Liver (tissue), 9 donors: ENCODE data around the gene USH2A. TPM values are rescaled to one million over a fixed set of nuclear protein-coding genes. Genes with fewer than 3 reads are reported as not detected.

Source experiments
- DNase-seq: peaks from one replicate; pipeline ENCODE4 v3.0.0-alpha.2; 2017; ENCODE audit warnings: low spot score
- H3K27ac ChIP-seq, 2 donors: one replicate each; pipeline ENCODE4 v1.7.0; 2013; ENCODE audit warnings: inconsistent platforms in 2 of 2, low read length in 2 of 2, control low read depth in 1 of 2, low read depth in 1 of 2, mild to moderate bottlenecking in 1 of 2
- H3K27me3 ChIP-seq, 4 donors: one replicate each; pipeline versions ENCODE4 v1.6.1 to v1.7.0; 2013; ENCODE audit warnings: low read length in 3 of 4, inconsistent platforms in 1 of 4, mild to moderate bottlenecking in 1 of 4, moderate library complexity in 1 of 4; ENCODE audit not compliant: control insufficient read depth in 4 of 4, insufficient read depth in 4 of 4
- H3K36me3 ChIP-seq, 4 donors: one replicate each; pipeline versions ENCODE4 v1.6.1 to v1.7.0; 2013; ENCODE audit warnings: low read length in 3 of 4, mild to moderate bottlenecking in 3 of 4, low read depth in 1 of 4, moderate library complexity in 1 of 4; ENCODE audit not compliant: control insufficient read depth in 4 of 4, insufficient read depth in 3 of 4
- H3K4me1 ChIP-seq, 4 donors: one replicate each; pipeline versions ENCODE4 v1.6.1 to v1.7.0; 2013; ENCODE audit warnings: low read length in 3 of 4, mild to moderate bottlenecking in 3 of 4, moderate library complexity in 1 of 4; ENCODE audit not compliant: control insufficient read depth in 4 of 4, insufficient read depth in 4 of 4
- H3K4me3 ChIP-seq, 3 donors: one replicate each; pipeline versions ENCODE4 v1.6.1 to v1.7.0; 2013; ENCODE audit warnings: low read length in 3 of 3, control low read depth in 1 of 3, low read depth in 1 of 3, mild to moderate bottlenecking in 1 of 3
- H3K9ac ChIP-seq, 2 donors: one replicate each; pipeline ENCODE4 v1.7.0; 2013; ENCODE audit warnings: low read length in 2 of 2, mild to moderate bottlenecking in 2 of 2, moderate library complexity in 2 of 2, control low read depth in 1 of 2, low read depth in 1 of 2
- H3K9me3 ChIP-seq, 4 donors: one replicate each; pipeline versions ENCODE4 v1.6.1 to v1.7.0; 2013; ENCODE audit warnings: low read length in 3 of 4; ENCODE audit not compliant: control insufficient read depth in 4 of 4
- ATF3 ChIP-seq: IDR thresholded peaks from 2 replicates; pipeline ENCODE4 v1.6.1; 2016; ENCODE audit warnings: antibody characterized with exemption
- FOXA1 ChIP-seq: IDR thresholded peaks from 2 replicates; pipeline ENCODE4 v1.6.1; 2016; ENCODE audit warnings: antibody characterized with exemption
- GABPA ChIP-seq, 2 donors: IDR thresholded peaks in 1 of 2; conservative IDR thresholded peaks in 1 of 2; 2 replicates each; pipeline ENCODE4 v1.6.1; 2016; ENCODE audit warnings: antibody characterized with exemption in 2 of 2, mild to moderate bottlenecking in 1 of 2, moderate library complexity in 1 of 2
- HNF4A ChIP-seq, 2 donors: conservative IDR thresholded peaks; 2 replicates each; pipeline ENCODE4 v1.6.1; 2016; ENCODE audit warnings: antibody characterized with exemption in 2 of 2, mild to moderate bottlenecking in 2 of 2
- HNF4G ChIP-seq: IDR thresholded peaks from 2 replicates; pipeline ENCODE4 v1.6.1; 2016; ENCODE audit warnings: antibody characterized with exemption
- JUND ChIP-seq, 2 donors: IDR thresholded peaks; 2 replicates each; pipeline ENCODE4 v1.6.1; 2016; ENCODE audit warnings: antibody characterized with exemption in 2 of 2
- NR2F2 ChIP-seq: IDR thresholded peaks from 2 replicates; pipeline ENCODE4 v1.6.1; 2016; ENCODE audit warnings: antibody characterized with exemption
- RAD21 ChIP-seq, 2 donors: IDR thresholded peaks; 2 replicates each; pipeline ENCODE4 v1.6.1; 2016; ENCODE audit warnings: antibody characterized with exemption in 2 of 2, mild to moderate bottlenecking in 2 of 2
- RXRA ChIP-seq, 2 donors: IDR thresholded peaks; 2 replicates each; pipeline ENCODE4 v1.6.1; 2017 to 2018; ENCODE audit warnings: antibody characterized with exemption in 2 of 2, mild to moderate bottlenecking in 1 of 2
- SP1 ChIP-seq: IDR thresholded peaks from 2 replicates; pipeline ENCODE4 v1.6.1; 2018; ENCODE audit warnings: antibody characterized with exemption, mild to moderate bottlenecking
- YY1 ChIP-seq: IDR thresholded peaks from 2 replicates; pipeline ENCODE4 v1.6.1; 2016; ENCODE audit warnings: antibody characterized with exemption, mild to moderate bottlenecking
- ZBTB33 ChIP-seq: IDR thresholded peaks from 2 replicates; pipeline ENCODE4 v1.6.1; 2016; ENCODE audit warnings: antibody characterized with exemption
- polyA plus RNA-seq, 2 donors: library from polyadenylated mRNA; stranded (reverse) in 1 of 2; unstranded in 1 of 2; fragments of 200-250 nt in 1 of 2; fragments of >200 nt in 1 of 2; fragmentation: Nextera tagmentation in 1 of 2; extraction: Ambion mirVana in 1 of 2; gene quantifications; one replicate each; pipeline versions ENCODE4 v1.2.1 to v1.2.3, GENCODE V29; 2013 to 2015
- total RNA-seq, 2 donors: library from RNA; depleted of rRNA; stranded (reverse); fragments of >200 nt; gene quantifications; one replicate each; pipeline ENCODE4 v1.2.3, GENCODE V29; 2014
- TF ChIP-seq, protein P1 (sequence below): IDR thresholded peaks from 2 replicates; pipeline ENCODE4 v1.6.1; 2016; ENCODE audit warnings: antibody characterized with exemption, mild to moderate bottlenecking
- TF ChIP-seq, protein P2 (sequence below): IDR thresholded peaks from 2 replicates; pipeline ENCODE4 v1.6.1; 2016; ENCODE audit warnings: antibody characterized with exemption
- TF ChIP-seq, protein P3 (sequence below): fragments of 150-350 bp; IDR thresholded peaks from 2 replicates; pipeline ENCODE4 v1.5.1; 2017; ENCODE audit warnings: improper control_type of control experiment, low read depth, low read length; ENCODE audit not compliant: missing input control
- donor health status: healthy.
- donor health status: healthy.
- donor health status: healthy.
- donor health status: healthy.
- donor health status: healthy.

USH2A gene
- total and polyA plus RNA-seq, 4 donors: 0.14 to 1.0 (median 0.31) TPM

GRCh38 chr1:215789981-215790380, 633.3 kb downstream of the USH2A start (continued):
- TF ChIP-seq, protein P1, sequence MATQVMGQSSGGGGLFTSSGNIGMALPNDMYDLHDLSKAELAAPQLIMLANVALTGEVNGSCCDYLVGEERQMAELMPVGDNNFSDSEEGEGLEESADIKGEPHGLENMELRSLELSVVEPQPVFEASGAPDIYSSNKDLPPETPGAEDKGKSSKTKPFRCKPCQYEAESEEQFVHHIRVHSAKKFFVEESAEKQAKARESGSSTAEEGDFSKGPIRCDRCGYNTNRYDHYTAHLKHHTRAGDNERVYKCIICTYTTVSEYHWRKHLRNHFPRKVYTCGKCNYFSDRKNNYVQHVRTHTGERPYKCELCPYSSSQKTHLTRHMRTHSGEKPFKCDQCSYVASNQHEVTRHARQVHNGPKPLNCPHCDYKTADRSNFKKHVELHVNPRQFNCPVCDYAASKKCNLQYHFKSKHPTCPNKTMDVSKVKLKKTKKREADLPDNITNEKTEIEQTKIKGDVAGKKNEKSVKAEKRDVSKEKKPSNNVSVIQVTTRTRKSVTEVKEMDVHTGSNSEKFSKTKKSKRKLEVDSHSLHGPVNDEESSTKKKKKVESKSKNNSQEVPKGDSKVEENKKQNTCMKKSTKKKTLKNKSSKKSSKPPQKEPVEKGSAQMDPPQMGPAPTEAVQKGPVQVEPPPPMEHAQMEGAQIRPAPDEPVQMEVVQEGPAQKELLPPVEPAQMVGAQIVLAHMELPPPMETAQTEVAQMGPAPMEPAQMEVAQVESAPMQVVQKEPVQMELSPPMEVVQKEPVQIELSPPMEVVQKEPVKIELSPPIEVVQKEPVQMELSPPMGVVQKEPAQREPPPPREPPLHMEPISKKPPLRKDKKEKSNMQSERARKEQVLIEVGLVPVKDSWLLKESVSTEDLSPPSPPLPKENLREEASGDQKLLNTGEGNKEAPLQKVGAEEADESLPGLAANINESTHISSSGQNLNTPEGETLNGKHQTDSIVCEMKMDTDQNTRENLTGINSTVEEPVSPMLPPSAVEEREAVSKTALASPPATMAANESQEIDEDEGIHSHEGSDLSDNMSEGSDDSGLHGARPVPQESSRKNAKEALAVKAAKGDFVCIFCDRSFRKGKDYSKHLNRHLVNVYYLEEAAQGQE: no peak
- TF ChIP-seq RXRA (IDR thresholded peaks at IDR 0.05) (no peak), GABPA (IDR thresholded peaks at IDR 0.05 in 1 of 2, conservative IDR thresholded peaks at IDR 0.05 in 1 of 2) (no peak), HNF4G (no peak), JUND (IDR thresholded peaks at IDR 0.05) (no peak)

DNA sequence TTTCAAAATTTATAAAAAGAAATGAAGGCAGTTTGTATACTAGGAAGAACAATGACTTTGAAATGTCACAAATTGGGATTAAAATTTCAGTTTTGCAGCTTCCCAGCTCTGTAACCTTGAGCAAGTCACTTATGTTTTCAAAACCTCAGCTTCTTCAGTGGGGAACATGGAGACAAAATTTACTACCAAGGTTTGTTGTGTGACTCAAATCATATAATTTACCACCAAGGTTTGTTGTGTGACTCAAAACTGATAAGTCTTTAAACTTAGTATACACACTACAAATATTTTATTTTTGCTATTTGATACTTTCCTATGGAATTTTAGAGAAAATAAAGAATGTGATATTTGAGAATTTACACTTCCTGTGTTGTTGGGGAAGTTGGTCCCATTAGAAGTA, 636.3 kb downstream of the USH2A start:
- Histone ChIP-seq H3K4me1 (no peaks in the 10 kb centered on the region), H3K9me3 (no peaks in the 10 kb centered on the region), H3K4me3 (no peak overlapping the region), H3K27ac (no peak overlapping the region), H3K36me3 (no peaks in the 10 kb centered on the region), H3K9ac (no peak overlapping the region), H3K27me3 (no peaks in the 10 kb centered on the region)
- no peak for DNase-seq
- TF ChIP-seq JUND (IDR thresholded peaks at IDR 0.05): no peak
- TF ChIP-seq NR2F2: no peak
- TF ChIP-seq, protein P2, sequence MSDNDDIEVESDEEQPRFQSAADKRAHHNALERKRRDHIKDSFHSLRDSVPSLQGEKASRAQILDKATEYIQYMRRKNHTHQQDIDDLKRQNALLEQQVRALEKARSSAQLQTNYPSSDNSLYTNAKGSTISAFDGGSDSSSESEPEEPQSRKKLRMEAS: no peak
- TF ChIP-seq ZBTB33: no peak
- TF ChIP-seq, protein P3, sequence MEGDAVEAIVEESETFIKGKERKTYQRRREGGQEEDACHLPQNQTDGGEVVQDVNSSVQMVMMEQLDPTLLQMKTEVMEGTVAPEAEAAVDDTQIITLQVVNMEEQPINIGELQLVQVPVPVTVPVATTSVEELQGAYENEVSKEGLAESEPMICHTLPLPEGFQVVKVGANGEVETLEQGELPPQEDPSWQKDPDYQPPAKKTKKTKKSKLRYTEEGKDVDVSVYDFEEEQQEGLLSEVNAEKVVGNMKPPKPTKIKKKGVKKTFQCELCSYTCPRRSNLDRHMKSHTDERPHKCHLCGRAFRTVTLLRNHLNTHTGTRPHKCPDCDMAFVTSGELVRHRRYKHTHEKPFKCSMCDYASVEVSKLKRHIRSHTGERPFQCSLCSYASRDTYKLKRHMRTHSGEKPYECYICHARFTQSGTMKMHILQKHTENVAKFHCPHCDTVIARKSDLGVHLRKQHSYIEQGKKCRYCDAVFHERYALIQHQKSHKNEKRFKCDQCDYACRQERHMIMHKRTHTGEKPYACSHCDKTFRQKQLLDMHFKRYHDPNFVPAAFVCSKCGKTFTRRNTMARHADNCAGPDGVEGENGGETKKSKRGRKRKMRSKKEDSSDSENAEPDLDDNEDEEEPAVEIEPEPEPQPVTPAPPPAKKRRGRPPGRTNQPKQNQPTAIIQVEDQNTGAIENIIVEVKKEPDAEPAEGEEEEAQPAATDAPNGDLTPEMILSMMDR: no peak
- no peak for TF ChIP-seq HNF4A (conservative IDR thresholded peaks at IDR 0.05)
- TF ChIP-seq, protein P1: no peak
- TF ChIP-seq HNF4G: no peak
- no peak for TF ChIP-seq FOXA1
- no peak for TF ChIP-seq ATF3
- no peak for TF ChIP-seq YY1
- no peak for TF ChIP-seq SP1
- TF ChIP-seq RAD21 (IDR thresholded peaks at IDR 0.05): no peak
- TF ChIP-seq RXRA (IDR thresholded peaks at IDR 0.05): no peak
